ENCODE data around the gene CTSW.

CTSW gene

DNA sequence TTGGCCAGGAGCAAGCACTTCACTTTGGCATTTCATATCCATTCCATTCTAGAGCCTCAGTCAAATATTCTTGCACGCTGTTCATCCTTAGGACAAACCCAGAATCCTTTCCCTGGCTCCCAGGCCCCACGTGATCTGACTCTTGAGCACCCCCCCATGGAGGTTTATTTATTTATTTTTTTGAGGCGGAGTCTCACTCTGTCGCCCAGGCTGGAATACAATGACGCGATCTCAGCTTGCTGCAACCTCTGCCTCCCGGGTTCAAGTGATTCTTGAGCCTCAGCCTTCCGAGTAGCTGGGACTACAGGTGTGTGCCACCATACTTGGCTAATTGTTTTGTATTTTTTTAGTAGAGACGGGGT is 52.9 kb downstream of the CTSW start:
- H3K4me3 ChIP-seq (ENCODE audit: low read depth, low read length) = no peak overlapping the region
- TF ChIP-seq, protein P1, sequence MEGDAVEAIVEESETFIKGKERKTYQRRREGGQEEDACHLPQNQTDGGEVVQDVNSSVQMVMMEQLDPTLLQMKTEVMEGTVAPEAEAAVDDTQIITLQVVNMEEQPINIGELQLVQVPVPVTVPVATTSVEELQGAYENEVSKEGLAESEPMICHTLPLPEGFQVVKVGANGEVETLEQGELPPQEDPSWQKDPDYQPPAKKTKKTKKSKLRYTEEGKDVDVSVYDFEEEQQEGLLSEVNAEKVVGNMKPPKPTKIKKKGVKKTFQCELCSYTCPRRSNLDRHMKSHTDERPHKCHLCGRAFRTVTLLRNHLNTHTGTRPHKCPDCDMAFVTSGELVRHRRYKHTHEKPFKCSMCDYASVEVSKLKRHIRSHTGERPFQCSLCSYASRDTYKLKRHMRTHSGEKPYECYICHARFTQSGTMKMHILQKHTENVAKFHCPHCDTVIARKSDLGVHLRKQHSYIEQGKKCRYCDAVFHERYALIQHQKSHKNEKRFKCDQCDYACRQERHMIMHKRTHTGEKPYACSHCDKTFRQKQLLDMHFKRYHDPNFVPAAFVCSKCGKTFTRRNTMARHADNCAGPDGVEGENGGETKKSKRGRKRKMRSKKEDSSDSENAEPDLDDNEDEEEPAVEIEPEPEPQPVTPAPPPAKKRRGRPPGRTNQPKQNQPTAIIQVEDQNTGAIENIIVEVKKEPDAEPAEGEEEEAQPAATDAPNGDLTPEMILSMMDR (IDR thresholded peaks at IDR 0.05; ENCODE audit: low read depth, low read length) = no peak

Data from WI38 (cell line).